H9 (cell line): Measurements from ENCODE around the gene RNF133. TPM values are rescaled to one million over a fixed set of nuclear protein-coding genes. Genes with fewer than 3 reads are reported as not detected.

Experiments
- DNase-seq: peaks from one replicate; pipeline ENCODE4 v3.0.0-alpha.2; 2017
- H2AFZ ChIP-seq: one replicate; pipeline ENCODE4 v1.6.1; 2013; ENCODE audit warnings: mild to moderate bottlenecking, low read length, control low read depth, moderate library complexity
- H2AK5ac ChIP-seq: 2 replicates; pipeline ENCODE4 v1.6.1; 2013; ENCODE audit warnings: low read length, control low read depth, mixed read lengths; ENCODE audit not compliant: insufficient read length
- H2BK120ac ChIP-seq: one replicate; pipeline ENCODE4 v1.6.1; 2013; ENCODE audit warnings: low read depth, mild to moderate bottlenecking, low read length, control low read depth, inconsistent platforms; ENCODE audit not compliant: poor library complexity, severe bottlenecking
- H2BK12ac ChIP-seq: 2 replicates; pipeline ENCODE4 v1.6.1; 2013; ENCODE audit warnings: low read length, control low read depth, mixed read lengths, low read depth; ENCODE audit not compliant: insufficient read length
- H2BK15ac ChIP-seq: 2 replicates; pipeline ENCODE4 v1.6.1; 2013; ENCODE audit warnings: low read depth, low read length, control low read depth
- H2BK20ac ChIP-seq: one replicate; pipeline ENCODE4 v1.6.1; 2013; ENCODE audit warnings: low read depth, mild to moderate bottlenecking, low read length, control low read depth, inconsistent platforms; ENCODE audit not compliant: poor library complexity, severe bottlenecking
- H2BK5ac ChIP-seq: 2 replicates; pipeline ENCODE4 v1.6.1; 2013; ENCODE audit warnings: low read length, control low read depth, mixed read lengths; ENCODE audit not compliant: insufficient read length
- H3K14ac ChIP-seq: 2 replicates; pipeline ENCODE4 v1.6.1; 2013; ENCODE audit warnings: low read length, control low read depth; ENCODE audit not compliant: insufficient read depth
- H3K18ac ChIP-seq: 2 replicates; pipeline ENCODE4 v1.6.1; 2013; ENCODE audit warnings: low read depth, mild to moderate bottlenecking, mixed read lengths, low read length, control low read depth; ENCODE audit not compliant: insufficient read length
- H3K23ac ChIP-seq: 2 replicates; pipeline ENCODE4 v1.6.1; 2013; ENCODE audit warnings: low read length, control low read depth, mixed read lengths, low read depth; ENCODE audit not compliant: insufficient read length
- H3K23me2 ChIP-seq: 2 replicates; pipeline ENCODE4 v1.6.1; 2013; ENCODE audit warnings: low read depth, mild to moderate bottlenecking, mixed read lengths, low read length, control low read depth; ENCODE audit not compliant: insufficient read length, poor library complexity, severe bottlenecking
- H3K27ac ChIP-seq: 2 replicates; pipeline ENCODE4 v1.5.1; 2013; ENCODE audit warnings: low read length, control low read depth, mixed read lengths, low read depth; ENCODE audit not compliant: insufficient read length
- H3K27me3 ChIP-seq: 2 replicates; pipeline ENCODE4 v1.6.1; 2013; ENCODE audit warnings: low read length, control low read depth, inconsistent platforms; ENCODE audit not compliant: insufficient read depth
- H3K4ac ChIP-seq: 2 replicates; pipeline ENCODE4 v1.6.1; 2013; ENCODE audit warnings: low read depth, mild to moderate bottlenecking, control low read depth, inconsistent platforms, low read length, moderate library complexity
- H3K4me1 ChIP-seq: 2 replicates; pipeline ENCODE4 v1.6.1; 2013; ENCODE audit warnings: low read length, control low read depth, inconsistent platforms; ENCODE audit not compliant: insufficient read depth
- H3K4me2 ChIP-seq: 2 replicates; pipeline ENCODE4 v1.6.1; 2013; ENCODE audit warnings: low read length, control low read depth, mixed read lengths; ENCODE audit not compliant: insufficient read length, insufficient read depth
- H3K56ac ChIP-seq: 2 replicates; pipeline ENCODE4 v1.6.1; 2013; ENCODE audit warnings: low read depth, mild to moderate bottlenecking, mixed read lengths, low read length, control low read depth; ENCODE audit not compliant: insufficient read length
- H3K79me1 ChIP-seq: 2 replicates; pipeline ENCODE4 v1.6.1; 2013; ENCODE audit warnings: low read depth, mild to moderate bottlenecking, moderate library complexity, low read length, control low read depth, inconsistent platforms; ENCODE audit not compliant: insufficient read depth, poor library complexity, severe bottlenecking
- H3K79me2 ChIP-seq: 2 replicates; pipeline ENCODE4 v1.6.1; 2013; ENCODE audit warnings: low read length, control low read depth, inconsistent platforms; ENCODE audit not compliant: insufficient read depth
- H3K9ac ChIP-seq: 2 replicates; pipeline ENCODE4 v1.6.1; 2013; ENCODE audit warnings: low read length, control low read depth, mixed read lengths; ENCODE audit not compliant: insufficient read length; ENCODE audit errors: extremely low read depth
- H3K9me3 ChIP-seq: one replicate; pipeline ENCODE4 v1.6.1; 2013; ENCODE audit warnings: low read depth, low read length, inconsistent platforms; ENCODE audit not compliant: control insufficient read depth
- H3T11ph ChIP-seq: one replicate; pipeline ENCODE4 v1.6.1; 2013; ENCODE audit warnings: mild to moderate bottlenecking, low read length, control low read depth, inconsistent platforms
- H4K20me1 ChIP-seq: one replicate; pipeline ENCODE4 v1.6.1; 2013; ENCODE audit not compliant: control insufficient read depth, insufficient read length, insufficient read depth
- H4K5ac ChIP-seq: 2 replicates; pipeline ENCODE4 v1.6.1; 2013; ENCODE audit warnings: low read depth, mild to moderate bottlenecking, mixed read lengths, low read length, control low read depth; ENCODE audit not compliant: insufficient read length
- H4K8ac ChIP-seq: replicated peaks from 2 replicates; pipeline ENCODE4 v1.6.1; 2013; ENCODE audit warnings: low read length, control low read depth, mixed read lengths, low read depth; ENCODE audit not compliant: insufficient read length
- H4K91ac ChIP-seq: 2 replicates; pipeline ENCODE4 v1.6.1; 2013; ENCODE audit warnings: low read depth, mild to moderate bottlenecking, moderate library complexity, mixed read lengths, low read length, control low read depth; ENCODE audit not compliant: insufficient read length
- H3K27ac Mint-ChIP-seq, 3 experiments: 2 replicates in 2 of 3; 3 replicates in 1 of 3; pipeline ENCODE4 v1.8.0; 2020 to 2021; ENCODE audit warnings: mixed read lengths in 3 of 3, mild to moderate bottlenecking in 1 of 3, moderate library complexity in 1 of 3
- H3K27me3 Mint-ChIP-seq: 2 replicates; pipeline ENCODE4 v1.8.0; 2021; ENCODE audit warnings: low read depth, mild to moderate bottlenecking, moderate library complexity, mixed read lengths
- H3K36me3 Mint-ChIP-seq, 3 experiments: 2 replicates in 2 of 3; 3 replicates in 1 of 3; pipeline ENCODE4 v1.8.0; 2020 to 2021; ENCODE audit warnings: low read depth in 3 of 3, mixed read lengths in 3 of 3; ENCODE audit not compliant: insufficient read depth in 1 of 3
- H3K4me1 Mint-ChIP-seq, 2 experiments: 2 replicates each; pipeline ENCODE4 v1.8.0; 2020; ENCODE audit warnings: mixed read lengths in 2 of 2
- H3K4me3 Mint-ChIP-seq, 2 experiments: 2 replicates in 1 of 2; 3 replicates in 1 of 2; pipeline ENCODE4 v1.8.0; 2020 to 2021; ENCODE audit warnings: mild to moderate bottlenecking in 2 of 2, mixed read lengths in 2 of 2, moderate library complexity in 1 of 2
- H3K9me3 Mint-ChIP-seq, 2 experiments: 2 replicates in 1 of 2; 3 replicates in 1 of 2; pipeline ENCODE4 v1.8.0; 2020; ENCODE audit warnings: mild to moderate bottlenecking in 2 of 2, mixed read lengths in 2 of 2, moderate library complexity in 1 of 2
- WGBS: extraction: QIAGEN DNeasy Blood & Tissue Kit; methylation state at CpG from one replicate; pipeline ENCODE4 v1.1.7; 2013; ENCODE audit warnings: missing lambda C conversion rate, low lambda C conversion rate, mixed read lengths; ENCODE audit not compliant: insufficient read length; ENCODE audit errors: extremely low coverage; 5-methylcytosine and 5-hydroxymethylcytosine counted together
- total RNA-seq: library from RNA; stranded (reverse); gene quantifications from 2 replicates; pipeline ENCODE4 v1.2.1, GENCODE V29; 2021
- TF ChIP-seq, protein P1 (sequence below): fragments of 200-600 bp; sonication (generic); conservative IDR thresholded peaks from 3 replicates; pipeline ENCODE4 v1.8.0; 2021; ENCODE audit warnings: antibody characterized with exemption, mild to moderate bottlenecking

The RNF133 gene
- total RNA-seq, 1 experiment from 2014 or later, result 0.31 TPM

DNA sequence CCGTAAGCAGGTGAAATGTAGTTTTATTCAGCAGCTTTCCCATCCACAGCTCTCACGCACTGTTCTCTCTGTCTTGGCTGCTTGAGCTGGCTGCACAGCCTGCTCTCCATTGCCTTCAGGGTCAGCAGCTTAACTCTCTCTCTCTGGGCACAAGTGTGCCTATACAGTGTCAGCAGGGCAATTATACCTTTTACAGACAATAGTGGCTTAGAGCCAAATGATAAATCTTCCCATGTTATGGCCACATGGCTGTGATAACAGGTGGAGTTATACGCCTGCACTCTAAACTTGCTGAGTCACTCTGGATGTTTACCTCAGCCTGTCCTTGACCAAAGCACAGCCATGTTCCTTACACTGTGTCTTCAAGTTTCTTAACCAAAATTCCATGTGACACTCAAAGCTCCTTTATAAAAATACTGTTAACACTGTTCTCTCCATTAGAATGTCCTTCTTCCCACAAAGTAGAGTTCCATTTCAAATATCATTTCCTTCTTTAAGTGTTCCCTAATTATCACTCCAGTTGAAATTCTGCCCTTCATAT lies 6.1 kb downstream of the RNF133 start:
- no peak overlapping the region for H4K5ac ChIP-seq
- H2AFZ ChIP-seq, result no peak overlapping the region
- H3K56ac ChIP-seq, result no peak overlapping the region
- no peaks in the 10 kb centered on the region for H4K20me1 ChIP-seq
- no peaks in the 10 kb centered on the region for H3K23me2 ChIP-seq
- no peak overlapping the region for H3K14ac ChIP-seq
- no peaks in the 10 kb centered on the region for H3K79me1 ChIP-seq
- H3K9me3 ChIP-seq, result peaks cover 5% of the 10 kb centered on the region
- no peaks in the 10 kb centered on the region for H3K27me3 ChIP-seq
- no peak overlapping the region for H3K4me3 Mint-ChIP-seq
- H3K9me3 Mint-ChIP-seq, result peaks cover 10 to 13% of the 10 kb centered on the region in 2 experiments
- H3K27ac ChIP-seq, result no peak overlapping the region
- H4K91ac ChIP-seq, result no peak overlapping the region
- no peak overlapping the region for H3K18ac ChIP-seq
- H3K27ac Mint-ChIP-seq, result peak overlapping the region in 1 of 3 experiments; percentile 15; a peak in 1 of 7 replicates
- no peak overlapping the region for H3T11ph ChIP-seq
- H2BK120ac ChIP-seq, result no peak overlapping the region
- H2BK15ac ChIP-seq, result no peak overlapping the region
- no peak overlapping the region for H3K23ac ChIP-seq
- H3K36me3 Mint-ChIP-seq, result peaks cover 9 to 12% (median 9%) of the 10 kb centered on the region in 3 experiments
- H2BK12ac ChIP-seq, result no peak overlapping the region
- H3K79me2 ChIP-seq, result no peaks in the 10 kb centered on the region
- no peaks in the 10 kb centered on the region for H3K27me3 Mint-ChIP-seq
- H2BK20ac ChIP-seq, result no peak overlapping the region
- TF ChIP-seq, protein P1, sequence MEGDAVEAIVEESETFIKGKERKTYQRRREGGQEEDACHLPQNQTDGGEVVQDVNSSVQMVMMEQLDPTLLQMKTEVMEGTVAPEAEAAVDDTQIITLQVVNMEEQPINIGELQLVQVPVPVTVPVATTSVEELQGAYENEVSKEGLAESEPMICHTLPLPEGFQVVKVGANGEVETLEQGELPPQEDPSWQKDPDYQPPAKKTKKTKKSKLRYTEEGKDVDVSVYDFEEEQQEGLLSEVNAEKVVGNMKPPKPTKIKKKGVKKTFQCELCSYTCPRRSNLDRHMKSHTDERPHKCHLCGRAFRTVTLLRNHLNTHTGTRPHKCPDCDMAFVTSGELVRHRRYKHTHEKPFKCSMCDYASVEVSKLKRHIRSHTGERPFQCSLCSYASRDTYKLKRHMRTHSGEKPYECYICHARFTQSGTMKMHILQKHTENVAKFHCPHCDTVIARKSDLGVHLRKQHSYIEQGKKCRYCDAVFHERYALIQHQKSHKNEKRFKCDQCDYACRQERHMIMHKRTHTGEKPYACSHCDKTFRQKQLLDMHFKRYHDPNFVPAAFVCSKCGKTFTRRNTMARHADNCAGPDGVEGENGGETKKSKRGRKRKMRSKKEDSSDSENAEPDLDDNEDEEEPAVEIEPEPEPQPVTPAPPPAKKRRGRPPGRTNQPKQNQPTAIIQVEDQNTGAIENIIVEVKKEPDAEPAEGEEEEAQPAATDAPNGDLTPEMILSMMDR, result no peak
- no peak overlapping the region for H3K4me2 ChIP-seq
- peaks cover 8 to 13% of the 10 kb centered on the region in 2 experiments for H3K4me1 Mint-ChIP-seq
- no peak overlapping the region for H2BK5ac ChIP-seq
- no peak overlapping the region for H2AK5ac ChIP-seq
- H3K4ac ChIP-seq, result no peak overlapping the region
- no CpG with 5 or more reads among the region's 3 CpGs for WGBS
- no peak for DNase-seq
- H3K9ac ChIP-seq, result no peak overlapping the region
- H3K4me1 ChIP-seq, result no peaks in the 10 kb centered on the region
- no peak overlapping the region for H4K8ac ChIP-seq
